Fibroblast of mammary gland (primary cell): ENCODE data around the gene MEX3A.

Experiments
- DNase-seq: peaks from one replicate; pipeline ENCODE4 v3.0.0-alpha.2; 2010; ENCODE audit warnings: low read depth
- H3K4me3 ChIP-seq: 2 replicates; pipeline ENCODE4 v1.5.1; 2011; ENCODE audit warnings: low read depth, mild to moderate bottlenecking, low read length, moderate library complexity; ENCODE audit not compliant: control insufficient read depth
- TF ChIP-seq, protein P1 (sequence below): conservative IDR thresholded peaks from 2 replicates; pipeline ENCODE4 v1.5.1; 2011; ENCODE audit warnings: low read depth, low read length, inconsistent platforms; ENCODE audit not compliant: control insufficient read depth, insufficient read depth

Gene MEX3A

DNA sequence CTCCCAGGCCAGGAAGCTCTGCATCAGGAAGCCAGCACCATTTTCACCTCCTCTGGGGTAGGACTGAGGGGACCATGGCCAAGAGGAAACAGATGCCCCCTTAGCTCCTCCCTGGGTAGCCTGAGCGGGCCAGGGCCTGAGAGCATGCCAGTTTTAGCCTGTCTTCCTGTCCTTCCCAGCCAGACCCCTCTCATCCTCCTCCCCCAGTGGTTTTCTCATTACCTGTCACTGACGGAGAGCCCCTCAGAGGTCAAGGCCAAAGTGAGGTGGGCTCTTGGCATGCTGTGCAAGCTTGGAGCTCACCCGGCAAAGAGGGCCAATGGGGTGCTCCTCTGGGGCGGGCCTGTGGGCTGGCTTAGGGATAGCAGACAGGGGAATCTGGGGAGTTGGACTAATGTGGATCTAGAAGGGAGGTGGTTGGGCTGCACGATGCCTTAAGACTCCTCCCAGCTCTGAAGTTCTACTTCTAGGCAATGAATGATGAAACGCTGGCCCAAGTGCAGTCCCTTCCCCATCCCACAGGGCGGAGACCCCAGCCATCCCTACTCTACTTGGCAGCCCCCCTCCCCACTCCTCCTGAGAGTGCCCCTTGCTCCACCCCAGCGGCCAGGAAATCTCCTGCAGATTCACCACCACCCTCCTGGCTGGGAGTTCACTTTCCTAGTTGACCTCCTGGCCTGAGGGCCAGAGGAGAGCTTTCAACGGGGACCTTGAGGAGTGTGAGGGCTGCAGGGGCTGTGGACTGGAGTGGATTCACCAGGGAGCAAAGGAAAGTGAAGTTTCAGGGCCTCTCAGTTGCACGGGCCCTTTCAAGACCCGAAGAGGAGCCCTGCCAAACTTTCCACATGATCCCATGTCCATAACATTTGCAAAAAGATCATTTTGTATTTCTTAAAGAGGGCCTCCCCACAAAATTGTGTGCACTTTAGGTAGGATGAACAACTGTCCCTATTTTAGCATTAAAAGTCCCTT is 22.9 kb upstream of the MEX3A start:
- H3K4me3 ChIP-seq: no peak overlapping the region

DNA sequence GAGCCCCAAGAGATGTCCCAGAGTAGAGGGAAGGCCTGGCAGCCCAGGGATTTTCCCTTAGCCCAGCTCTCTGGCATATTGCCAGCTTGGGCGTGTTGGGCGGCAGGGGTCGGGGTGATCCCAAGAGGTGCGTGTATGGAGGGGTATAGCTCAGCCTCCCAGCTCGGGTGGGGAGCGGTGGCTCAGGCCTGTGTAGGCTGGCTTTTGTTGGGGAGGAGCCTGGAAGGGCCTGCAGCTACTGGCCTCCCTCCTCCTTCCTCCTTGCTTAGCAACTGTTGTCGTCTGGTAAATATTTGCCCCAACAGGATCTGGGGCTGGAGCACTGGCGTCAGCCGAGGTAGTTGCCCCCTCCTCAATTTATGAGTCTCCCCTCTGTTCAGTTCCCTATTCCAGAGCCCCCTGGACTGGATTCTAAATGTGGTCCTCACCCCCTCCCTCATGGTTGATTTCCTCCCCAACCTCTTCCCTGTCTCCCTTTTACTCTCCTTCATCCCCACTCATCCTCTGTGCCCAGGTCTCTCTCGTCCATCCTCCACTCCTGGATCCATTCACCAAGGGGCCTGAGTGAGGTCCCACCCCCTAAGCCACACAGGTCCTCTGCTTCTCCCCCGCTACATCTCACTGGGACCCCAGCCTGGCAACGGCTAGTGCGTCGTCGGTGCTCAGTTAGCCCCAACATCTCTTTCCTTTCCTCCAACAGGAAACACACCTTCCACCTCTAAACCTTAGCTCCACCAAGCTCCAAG is 22.0 kb upstream of the MEX3A start:
- DNase-seq: peak; percentile 88
- H3K4me3 ChIP-seq: no peak overlapping the region
- TF ChIP-seq, protein P1, sequence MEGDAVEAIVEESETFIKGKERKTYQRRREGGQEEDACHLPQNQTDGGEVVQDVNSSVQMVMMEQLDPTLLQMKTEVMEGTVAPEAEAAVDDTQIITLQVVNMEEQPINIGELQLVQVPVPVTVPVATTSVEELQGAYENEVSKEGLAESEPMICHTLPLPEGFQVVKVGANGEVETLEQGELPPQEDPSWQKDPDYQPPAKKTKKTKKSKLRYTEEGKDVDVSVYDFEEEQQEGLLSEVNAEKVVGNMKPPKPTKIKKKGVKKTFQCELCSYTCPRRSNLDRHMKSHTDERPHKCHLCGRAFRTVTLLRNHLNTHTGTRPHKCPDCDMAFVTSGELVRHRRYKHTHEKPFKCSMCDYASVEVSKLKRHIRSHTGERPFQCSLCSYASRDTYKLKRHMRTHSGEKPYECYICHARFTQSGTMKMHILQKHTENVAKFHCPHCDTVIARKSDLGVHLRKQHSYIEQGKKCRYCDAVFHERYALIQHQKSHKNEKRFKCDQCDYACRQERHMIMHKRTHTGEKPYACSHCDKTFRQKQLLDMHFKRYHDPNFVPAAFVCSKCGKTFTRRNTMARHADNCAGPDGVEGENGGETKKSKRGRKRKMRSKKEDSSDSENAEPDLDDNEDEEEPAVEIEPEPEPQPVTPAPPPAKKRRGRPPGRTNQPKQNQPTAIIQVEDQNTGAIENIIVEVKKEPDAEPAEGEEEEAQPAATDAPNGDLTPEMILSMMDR: no peak

More for the DNA sequence above, 22.9 kb upstream of the MEX3A start:
- TF ChIP-seq, protein P1: no peak
- DNase-seq: peak; percentile 70

DNA sequence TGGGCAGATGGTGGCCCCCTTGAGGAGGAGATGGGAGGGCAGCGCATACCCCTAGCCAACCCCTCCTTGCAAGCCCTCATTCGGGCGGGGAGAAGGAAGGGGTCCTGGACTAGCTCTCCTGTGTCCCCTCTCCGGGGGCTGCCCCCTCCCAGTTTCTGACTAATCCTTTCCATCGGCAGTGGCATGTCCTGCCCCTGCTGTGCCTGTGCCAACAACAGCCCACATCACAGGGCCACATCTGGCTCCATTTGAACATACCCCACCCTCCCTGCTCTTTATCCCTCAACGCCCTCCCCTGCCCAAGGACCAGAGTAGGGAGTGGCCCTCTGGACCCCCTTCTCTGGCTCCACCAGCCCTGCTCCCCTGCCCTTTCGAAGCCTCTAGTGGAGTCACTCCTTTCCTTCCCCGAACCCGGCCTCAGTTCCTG is 21.3 kb upstream of the MEX3A start:
- peak; percentile 80 for DNase-seq
- H3K4me3 ChIP-seq: no peak overlapping the region
- TF ChIP-seq, protein P1: no peak

DNA sequence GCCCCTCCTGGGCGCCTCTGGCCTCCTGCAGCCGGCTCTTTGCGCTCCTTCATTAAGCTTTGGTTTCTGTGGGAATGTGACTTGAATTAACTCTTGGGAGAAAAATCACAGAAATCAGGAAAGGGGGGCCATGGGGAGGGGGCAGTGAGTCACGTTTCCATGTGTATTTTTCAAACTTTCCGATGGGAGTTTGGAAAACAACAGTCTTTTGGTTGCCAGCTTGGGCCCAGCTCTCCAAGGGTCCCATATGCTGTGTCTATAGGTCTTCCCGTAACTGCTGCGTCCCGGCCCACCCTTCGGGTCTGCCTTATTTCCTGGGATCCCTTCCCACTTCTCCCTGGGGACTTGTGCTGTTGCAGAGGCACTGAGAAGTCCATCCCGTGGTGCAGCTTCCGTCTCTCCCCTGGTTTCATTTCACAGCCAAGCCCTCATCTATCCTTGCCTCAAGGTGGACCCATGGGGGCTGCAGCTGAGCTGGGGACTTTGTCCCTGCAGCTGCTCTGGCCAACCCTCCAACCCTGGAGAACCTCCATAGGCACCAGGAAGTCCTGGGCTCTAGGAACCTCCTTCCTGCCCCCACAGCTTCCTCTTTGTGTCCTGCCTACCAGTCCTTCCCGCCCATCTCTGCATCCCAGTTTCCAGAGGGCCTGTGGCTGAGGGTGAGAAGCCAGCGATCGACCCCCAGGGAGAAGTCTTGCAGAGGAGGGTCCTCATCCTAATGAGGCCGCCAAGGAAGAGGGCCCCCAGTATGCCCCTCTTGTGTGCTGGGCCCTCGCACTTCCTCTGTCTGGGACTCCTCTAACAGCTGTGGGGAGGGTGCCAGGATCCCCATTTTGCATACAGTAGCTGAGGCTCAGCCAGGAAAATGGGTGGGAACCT is 20.6 kb upstream of the MEX3A start:
- peak; percentile 82 for DNase-seq
- TF ChIP-seq, protein P1: no peak
- H3K4me3 ChIP-seq: no peak overlapping the region

DNA sequence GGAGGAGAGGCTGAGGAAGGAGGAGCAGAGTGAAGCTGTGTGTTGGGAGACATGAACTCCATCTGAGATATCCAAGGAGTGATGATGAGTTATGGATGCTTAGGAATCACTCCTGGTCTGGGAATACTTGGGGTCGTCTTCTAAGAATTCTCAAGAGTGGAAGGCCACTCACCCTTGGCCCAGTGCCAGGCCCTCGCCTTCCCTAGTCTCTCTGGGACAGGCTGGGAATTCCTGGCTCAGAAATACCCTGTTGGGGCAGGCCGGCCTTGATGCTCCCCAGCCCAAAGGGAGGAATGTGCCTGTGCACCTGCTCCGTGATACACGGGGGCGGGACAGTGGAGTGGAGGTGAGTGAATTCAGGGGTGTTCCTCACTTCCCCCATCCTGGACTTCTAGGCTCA is 19.6 kb upstream of the MEX3A start:
- no peak overlapping the region for H3K4me3 ChIP-seq
- TF ChIP-seq, protein P1: no peak
- no peak for DNase-seq
